HG02759 (cell line): Measurements from ENCODE around the gene CRHR1.

ENCODE experiments used
- ATAC-seq: cut with Tn5 transposase; IDR thresholded peaks from one replicate; pipeline ENCODE4 v1.9.1; 2021; ENCODE audit warnings: mild to moderate bottlenecking, moderate library complexity; ENCODE audit not compliant: unreplicated experiment

The CRHR1 gene

DNA sequence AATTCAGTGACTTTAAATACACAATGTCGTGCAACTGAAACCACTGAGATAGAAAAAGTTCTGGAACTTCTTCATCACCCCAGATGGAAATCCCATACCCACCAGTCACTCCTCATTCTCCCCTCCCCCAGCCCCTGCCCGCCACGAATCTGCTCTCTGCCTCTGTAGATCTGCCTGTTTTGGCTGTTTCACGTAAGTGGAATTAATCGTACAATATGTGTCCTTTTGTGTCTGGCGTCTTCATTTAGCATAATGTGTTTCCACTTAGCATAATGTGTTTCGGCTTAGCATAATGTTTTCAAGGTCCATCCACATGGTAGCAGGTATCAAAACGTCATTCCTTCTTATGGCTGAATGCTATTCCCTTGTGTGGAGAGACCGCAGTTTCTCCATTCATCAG, 57.1 kb downstream of the CRHR1 start:
- ATAC-seq, result no peak

DNA sequence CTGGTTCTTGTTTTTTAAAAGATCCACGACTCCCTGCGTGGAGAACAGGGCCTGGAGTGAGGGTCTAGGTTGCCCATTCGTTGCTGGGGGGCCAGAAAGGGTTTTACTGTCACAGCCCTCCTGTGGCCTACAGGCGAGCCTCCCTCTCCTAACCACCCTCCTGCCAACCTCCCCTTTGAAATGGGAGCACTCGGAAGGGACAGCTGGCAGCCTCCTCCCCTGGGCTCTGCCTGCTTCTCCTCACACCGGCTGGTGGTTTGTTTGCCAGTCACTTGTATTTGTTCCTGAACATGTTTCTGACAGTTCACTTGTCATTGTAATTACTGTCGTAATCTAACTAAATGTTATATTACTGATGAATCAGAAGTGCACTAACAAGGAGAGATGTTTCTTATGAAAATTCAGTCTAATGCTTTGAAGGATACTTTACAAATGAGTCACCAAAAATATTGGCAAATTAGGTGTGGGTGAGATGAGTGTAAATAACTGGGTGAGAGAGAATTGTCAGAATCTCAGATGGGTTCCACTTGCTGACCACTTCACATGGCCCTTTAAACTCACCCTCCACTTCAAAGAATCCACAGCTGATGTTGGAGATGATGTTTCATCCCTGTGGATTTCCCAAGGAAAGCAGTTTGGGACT, 57.9 kb downstream of the CRHR1 start:
- ATAC-seq, result no peak

DNA sequence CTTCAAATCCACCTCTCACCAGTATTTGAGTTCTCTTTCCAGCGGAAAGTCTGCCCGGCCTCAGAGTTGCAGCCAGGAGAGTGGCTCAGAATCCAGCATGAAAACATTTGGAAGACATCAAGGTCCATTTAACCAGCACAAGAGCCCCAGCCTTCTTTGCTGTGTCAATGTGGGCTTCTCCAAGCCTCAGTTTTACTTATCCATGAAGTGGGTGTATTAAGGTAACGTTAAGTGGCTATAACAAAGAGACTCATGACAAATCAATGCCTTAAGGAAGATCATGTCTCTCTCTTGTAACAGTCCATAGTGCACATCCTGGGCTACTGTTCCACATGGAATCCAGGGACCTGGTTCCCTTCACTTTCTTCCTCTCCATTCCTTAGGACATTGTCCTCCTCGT, 59.6 kb downstream of the CRHR1 start:
- no peak for ATAC-seq

DNA sequence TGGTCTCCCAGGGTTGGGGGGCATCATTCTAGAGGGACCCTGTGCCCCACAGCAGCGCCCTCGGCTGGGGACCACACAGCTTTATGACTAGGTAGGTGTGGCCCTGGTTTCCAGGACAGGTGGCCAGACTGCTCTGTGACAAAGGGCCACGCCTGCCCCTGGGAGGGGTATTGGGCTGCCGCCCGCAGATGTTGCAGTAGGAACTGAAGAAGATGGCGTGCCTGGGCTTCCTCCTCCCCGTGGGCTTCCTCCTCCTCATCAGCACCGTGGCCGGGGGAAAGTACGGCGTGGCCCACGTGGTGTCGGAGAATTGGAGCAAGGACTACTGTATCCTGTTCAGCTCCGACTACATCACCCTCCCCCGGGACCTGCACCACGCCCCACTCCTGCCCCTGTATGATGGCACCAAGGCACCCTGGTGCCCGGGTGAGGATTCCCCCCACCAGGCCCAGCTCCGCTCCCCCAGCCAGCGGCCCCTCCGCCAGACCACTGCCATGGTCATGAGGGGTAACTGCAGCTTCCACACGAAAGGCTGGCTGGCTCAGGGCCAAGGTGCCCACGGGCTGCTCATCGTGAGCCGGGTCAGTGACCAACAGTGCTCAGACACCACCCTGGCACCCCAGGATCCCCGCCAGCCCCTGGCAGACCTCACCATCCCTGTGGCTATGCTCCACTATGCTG, 60.7 kb downstream of the CRHR1 start, which contains the start of gene SPPL2C:
TSS of gene SPPL2C (plus strand) at position 187 of the 681 bp plus-strand sequence. CDS start at position 213, 26 bp downstream.
- no peak for ATAC-seq

DNA sequence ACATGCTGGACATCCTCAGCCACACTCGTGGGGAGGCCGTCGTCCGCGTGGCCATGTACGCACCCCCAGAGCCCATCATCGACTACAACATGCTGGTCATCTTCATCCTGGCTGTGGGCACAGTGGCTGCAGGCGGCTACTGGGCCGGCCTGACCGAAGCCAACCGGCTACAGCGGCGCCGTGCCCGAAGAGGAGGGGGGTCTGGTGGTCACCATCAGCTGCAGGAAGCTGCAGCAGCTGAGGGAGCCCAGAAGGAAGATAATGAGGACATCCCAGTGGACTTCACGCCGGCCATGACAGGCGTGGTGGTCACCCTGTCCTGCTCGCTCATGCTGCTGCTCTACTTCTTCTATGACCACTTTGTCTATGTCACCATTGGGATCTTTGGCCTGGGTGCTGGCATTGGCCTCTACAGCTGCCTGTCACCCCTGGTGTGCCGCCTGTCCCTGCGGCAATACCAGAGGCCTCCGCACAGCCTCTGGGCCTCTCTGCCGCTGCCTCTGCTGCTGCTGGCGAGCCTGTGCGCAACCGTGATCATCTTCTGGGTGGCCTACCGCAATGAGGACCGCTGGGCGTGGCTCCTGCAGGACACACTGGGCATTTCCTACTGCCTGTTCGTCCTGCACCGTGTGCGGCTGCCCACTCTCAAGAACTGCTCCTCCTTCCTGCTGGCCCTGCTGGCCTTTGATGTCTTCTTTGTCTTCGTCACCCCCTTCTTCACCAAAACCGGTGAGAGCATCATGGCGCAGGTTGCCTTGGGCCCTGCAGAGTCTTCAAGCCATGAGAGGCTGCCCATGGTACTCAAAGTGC, 61.5 kb downstream of the CRHR1 start:
- ATAC-seq, result no peak

DNA sequence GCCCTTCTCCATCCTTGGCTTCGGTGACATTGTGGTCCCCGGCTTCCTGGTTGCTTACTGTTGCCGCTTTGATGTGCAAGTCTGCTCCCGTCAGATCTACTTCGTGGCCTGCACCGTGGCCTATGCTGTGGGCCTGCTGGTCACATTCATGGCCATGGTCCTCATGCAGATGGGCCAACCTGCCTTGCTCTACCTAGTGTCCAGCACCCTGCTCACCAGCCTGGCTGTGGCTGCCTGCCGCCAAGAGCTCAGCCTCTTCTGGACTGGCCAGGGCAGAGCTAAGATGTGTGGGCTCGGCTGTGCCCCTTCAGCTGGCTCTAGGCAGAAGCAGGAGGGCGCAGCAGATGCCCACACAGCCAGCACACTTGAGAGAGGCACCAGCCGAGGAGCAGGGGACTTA, 62.1 kb downstream of the CRHR1 start:
- no peak for ATAC-seq

DNA sequence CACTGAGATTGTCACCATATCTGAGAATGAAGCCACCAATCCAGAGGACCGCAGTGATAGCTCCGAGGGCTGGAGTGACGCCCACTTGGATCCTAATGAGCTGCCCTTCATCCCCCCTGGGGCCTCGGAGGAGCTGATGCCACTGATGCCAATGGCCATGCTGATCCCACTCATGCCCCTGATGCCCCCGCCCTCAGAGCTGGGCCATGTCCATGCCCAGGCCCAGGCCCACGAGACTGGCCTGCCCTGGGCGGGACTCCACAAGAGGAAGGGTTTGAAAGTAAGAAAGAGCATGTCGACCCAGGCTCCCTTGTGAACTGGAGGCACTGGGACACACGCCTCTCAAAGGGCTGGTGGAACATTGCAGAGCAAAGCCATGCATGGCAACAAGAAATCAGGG, 62.5 kb downstream of the CRHR1 start:
- no peak for ATAC-seq

DNA sequence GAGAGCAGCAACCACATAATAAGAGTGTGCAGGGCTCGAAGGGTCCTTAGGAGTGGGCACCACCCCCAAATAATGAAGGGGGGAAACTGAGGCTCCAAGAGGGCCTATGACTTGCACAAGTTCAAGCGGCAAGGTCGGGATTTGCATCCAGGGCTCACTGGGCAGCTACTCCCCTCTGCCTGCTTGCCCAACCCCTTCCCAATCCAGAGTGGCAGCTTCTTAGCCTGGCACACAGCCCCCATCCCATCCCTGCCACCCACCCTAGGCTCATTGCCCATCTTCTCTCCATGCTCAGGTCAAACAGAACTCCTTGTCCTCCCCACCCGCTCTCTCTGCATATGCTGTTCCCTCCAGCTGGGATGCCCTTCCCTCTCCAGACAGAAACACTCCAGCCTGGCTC, 63.0 kb downstream of the CRHR1 start:
- ATAC-seq, result no peak

DNA sequence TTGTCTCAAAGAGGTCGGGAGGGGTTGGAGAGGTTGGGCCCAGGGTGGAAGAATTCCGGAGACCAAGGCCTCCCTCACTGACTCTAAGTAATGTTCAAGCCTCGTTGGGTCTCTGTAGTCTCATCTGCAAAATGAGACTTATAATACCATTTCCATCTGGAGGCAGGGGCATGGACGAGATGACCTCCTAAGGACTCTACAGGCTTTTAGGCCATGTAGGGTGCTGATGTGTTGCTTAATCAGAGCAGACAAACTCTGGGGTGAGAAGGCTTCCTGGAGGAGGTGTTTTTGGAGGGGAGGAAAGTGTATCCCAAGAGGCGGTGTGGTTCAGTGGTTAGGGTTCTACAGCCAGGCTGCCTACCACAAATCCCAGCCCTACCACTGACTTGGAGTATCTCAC, 63.6 kb downstream of the CRHR1 start:
- no peak for ATAC-seq

DNA sequence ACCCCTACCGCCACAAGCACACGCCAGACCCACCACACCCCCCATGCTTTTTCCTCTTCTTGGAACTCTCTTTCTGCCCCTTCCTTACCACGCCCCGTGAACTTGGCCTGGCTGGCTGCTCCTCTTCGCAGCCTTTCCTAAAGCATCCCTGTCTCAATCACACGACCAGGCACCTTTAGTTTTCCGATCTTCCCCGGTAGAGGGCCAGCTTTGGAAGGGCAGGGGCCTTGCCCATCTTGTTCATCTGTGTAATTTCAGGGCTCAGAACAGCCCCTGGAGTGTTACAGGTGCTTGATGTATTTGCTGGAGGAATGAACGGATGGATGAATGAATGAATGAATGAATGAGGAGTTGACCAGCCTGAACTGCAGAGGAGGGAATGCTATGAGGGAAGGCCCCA, 64.3 kb downstream of the CRHR1 start:
- ATAC-seq, result no peak

DNA sequence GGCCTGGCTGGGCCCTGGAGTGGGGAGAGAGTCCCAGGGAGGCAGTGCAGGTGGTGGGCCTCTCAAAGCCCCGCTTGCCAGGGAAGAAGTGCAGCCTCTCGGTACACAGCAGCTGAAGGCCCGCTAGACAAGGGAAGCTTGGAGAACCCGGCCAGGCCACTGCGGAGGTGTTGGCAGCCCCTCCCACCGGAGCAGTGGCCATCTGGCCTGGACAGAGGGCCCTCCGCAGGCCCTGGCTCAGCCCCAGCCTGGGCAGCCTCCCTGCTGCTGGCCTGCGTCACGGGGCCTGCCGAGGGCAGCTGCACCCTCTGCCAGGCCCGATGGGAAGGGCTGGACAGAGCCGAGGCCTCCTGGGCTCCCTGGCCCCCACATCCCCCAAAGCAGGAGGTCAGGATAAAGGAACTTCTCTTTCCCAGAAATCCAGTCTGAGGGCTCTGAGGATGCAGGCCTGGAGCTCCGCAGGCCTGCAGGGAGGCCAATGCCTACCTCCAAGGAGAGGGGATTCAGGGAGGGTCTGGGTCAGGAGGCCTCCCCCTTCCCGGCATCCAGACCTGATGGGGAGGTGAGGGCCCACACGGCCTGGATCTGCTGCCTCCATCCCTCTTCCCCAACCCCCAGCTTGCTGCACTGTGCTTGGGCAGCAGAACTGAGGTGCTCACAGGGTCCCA, 64.9 kb downstream of the CRHR1 start:
- no peak for ATAC-seq

DNA sequence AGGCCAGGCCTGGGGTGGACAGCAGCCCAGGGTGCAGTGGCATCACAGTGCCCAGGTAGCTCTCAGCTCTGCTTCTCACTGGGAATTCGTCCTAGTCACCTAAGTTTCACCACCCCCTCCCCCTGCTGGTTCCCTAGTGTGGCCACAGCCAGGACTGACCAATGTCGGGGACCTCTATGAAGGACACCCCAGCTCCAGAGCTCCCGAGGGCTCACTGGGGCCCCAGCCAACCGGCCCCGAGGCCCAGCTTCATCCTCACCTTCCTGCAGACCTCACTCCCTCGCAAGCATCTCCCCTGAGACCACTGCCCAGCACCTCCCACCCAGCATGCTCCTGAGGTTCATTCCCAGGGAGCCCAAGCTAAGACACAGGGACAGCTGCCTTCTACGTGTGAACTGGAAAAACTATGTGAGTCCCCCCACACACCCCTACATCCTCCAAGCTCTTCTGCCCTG, 65.4 kb downstream of the CRHR1 start:
- no peak for ATAC-seq

DNA sequence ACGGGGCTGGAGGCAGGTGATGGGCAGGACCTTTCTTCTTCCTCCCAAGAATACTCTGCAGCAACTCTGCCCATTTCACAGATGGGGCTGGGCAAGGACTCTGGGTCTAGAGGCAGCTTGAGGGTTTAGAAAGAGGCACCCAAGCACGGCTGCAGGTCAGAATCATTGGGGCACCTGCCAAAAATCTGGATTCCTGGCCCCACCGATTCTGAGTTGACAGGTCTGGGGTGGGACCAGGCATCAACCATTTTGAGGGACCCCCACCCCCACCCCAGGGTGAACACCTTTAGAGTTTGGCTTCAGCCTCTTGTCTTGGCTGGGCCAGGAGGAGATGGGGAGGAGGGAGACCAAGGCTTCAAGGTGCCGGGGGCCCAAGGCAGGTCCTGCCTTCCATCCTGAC, 65.9 kb downstream of the CRHR1 start:
- no peak for ATAC-seq

DNA sequence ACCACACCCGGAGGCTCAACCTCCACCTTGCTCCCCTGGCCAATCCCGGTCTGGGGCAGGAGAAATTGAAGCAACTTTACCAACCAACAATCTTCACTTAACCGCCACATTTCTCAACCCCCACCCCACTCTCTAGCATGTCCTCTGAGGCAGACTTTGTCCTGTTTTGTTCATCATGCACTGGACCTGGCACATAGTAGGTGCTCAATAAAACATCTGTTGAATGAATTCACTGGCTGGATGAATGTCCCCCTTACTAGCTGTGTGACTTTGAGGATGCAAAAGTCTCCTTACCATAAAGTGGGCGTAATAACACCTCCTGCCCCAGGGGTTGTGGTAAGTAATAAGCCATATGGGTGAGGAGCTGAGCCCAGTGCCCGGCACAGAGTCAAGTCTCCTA, 66.3 kb downstream of the CRHR1 start:
- no peak for ATAC-seq

DNA sequence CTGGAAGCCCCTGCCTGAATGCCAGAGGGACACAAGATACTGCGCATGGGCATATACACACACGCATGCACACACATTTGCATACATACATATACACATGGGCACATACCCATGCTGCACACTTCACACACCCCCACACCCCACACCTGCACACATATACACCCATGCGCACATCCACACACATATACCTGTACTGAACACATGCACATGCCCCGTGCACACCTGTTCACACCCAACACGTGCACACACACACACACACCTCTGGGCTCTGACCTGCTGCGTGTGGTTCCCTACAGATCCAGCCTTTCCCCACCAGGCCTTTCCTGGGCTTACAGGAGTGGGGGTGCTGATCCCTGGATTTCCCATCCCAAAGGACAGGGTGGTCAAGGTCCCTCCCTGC, 66.9 kb downstream of the CRHR1 start:
- no peak for ATAC-seq

DNA sequence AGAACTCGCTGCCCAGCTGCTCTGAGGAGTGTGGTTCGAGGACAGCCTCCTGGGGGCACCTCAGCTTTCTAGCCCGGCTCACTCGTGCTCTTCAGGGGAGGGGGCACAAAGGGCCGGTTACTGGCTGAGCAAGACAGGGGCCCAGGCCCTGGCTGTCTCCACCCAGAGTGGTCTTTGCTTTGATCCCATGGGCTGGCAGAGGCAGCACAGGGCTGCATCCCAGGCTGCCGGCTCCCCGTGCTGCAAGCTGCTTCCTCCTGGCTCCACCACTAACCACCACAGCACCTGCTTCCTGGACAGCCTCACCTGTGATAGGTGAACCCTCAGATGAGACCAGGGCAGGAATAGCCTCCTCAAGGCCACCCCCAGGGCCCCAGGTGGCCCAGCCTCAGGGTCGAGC, 67.3 kb downstream of the CRHR1 start:
- no peak for ATAC-seq

DNA sequence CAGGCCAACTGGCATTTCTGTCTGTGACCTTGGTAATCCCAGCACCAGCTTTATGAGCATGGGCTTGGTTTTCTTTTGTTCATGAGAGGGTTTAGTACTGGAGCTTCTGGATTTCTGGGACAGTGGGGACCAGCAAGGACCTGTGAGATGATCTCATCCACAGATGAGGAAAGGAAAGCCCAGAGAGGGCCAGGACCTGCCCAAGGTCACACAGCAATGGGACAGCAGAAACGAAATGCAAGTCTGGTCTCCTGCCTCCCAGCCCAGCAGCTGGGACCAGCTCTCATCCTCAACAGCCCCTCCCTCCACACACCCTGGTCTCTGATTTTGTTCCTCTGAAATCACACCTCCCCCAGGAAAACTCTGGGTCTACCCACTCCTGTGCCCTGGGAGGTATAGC, 67.8 kb downstream of the CRHR1 start:
- ATAC-seq, result no peak

DNA sequence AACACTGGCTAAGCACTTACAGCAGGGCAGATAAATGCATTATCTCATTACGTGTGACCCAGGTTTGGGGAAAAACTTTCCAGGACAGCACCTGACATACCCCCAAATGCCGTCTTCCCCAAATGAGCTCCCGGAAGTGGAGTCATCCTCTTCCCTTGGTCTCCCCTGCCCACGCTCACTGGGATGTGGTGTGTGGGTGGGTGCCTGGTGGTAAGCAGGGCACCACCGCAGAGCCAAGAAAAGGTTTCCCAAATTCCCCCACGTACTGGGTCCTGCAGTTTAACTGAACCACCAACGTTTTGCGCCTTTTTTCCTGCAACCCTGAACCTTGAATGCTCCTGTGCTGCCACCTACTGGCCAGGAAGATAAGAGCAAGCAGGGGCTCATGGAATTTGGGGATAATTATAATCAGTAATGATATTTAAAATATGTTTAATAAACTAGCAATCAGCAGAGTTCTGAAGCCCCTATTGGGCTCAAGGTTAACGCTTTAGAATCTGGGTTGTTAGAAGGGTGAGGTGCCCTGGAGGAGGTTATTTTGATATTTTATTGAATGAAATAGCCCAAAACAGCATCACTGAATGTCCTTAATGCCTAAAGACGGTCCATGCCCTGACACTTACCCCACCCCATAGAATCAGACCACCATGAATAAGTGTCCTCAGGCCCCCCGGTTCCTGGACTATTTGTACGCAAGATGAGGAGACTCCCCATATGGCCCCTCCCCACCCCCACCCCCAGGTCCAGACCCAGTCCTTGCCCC, 68.6 kb downstream of the CRHR1 start:
- ATAC-seq, result no peak

DNA sequence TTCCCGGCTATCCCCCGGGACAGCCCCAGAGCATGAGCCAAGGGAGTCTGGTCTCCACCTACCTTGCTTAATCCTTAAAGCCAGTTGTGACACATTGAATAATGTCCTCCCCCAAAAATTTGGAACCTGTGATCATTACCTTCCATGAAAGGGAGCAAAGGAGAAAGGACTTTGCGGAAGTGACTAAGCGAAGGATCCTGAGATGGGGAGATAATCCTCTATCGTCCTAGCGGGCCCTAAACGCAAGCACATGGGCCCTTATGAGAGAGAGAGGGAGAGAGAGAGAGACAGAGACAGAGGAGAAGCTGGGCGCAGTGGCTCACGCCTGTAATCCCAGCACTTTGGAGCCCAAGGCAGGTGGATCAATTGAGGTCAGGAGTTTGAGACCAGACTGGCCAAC, 70.1 kb downstream of the CRHR1 start:
- no peak for ATAC-seq

DNA sequence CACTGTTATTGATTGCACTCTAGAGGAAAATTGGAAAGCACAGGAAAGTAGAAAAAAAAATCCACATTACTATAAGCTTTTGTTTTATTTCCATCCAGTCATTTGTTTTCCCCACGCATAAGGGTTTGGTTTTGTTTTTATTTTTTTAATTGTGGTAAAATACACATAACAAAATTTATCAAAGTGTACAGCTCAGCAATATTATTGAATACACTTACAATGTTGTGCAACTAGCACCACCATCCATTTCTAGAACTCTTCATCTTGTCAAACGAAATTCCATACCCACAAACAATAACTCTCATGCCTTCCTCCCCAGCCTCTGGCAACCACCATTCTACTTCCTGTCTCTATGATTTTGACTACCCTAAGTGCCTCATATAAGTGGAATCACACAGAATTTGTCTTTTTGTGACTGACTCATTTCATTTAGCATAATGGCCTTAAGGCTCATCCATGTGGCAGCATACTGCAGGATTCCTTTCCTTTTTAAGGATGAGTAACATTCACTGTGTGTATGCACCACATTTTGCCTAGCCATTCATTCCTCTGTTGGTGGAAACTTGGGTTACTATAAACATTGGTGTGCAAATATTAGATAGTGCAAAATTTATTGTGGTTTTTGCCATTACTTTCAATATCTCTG, 71.7 kb downstream of the CRHR1 start:
- no peak for ATAC-seq
